GM19468 (cell line): Measurements from ENCODE around the gene OVOL2.

Experiments used
- ATAC-seq: cut with Tn5 transposase; IDR thresholded peaks from one replicate; pipeline ENCODE4 v1.9.1; 2021; ENCODE audit warnings: mild to moderate bottlenecking, moderate library complexity, moderate number of reproducible peaks; ENCODE audit not compliant: unreplicated experiment; ENCODE audit errors: extremely low read depth

The OVOL2 gene

GRCh38 chr20:17992224-17992637 is 65.5 kb downstream of the OVOL2 start:
- ATAC-seq: no peak

DNA sequence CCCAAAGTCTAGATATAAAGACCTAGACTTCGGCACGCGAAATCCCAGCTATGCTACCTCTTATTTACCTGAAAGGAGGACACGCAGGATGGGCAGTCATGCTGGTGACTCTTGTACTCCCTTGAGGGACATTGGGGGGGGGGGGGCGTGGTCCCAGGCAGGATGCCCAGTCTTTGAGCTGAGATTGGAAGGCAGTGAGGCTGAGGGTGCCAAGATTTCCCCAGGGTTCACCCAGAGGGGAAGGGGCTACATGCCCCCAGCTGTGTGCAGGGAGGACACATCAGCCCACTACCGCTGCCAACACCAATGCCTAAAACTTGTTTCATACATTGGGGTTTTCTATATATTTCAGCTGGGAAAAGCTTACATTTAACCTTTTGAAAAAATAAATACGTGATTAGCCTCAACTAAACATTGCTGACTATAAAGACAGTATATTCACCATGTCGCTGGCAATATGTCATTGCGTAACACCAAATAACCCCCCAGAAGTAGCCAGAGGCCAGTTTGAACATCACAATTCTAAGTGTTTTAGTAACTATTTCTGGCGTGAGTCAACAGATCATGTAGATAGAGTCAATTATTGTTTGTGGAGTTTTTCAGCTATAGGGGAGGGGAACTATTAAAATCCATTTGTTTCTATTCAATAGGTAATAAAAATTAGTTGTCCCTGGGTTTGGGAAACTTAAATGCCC is 67.3 kb downstream of the OVOL2 start:
- no peak for ATAC-seq

DNA sequence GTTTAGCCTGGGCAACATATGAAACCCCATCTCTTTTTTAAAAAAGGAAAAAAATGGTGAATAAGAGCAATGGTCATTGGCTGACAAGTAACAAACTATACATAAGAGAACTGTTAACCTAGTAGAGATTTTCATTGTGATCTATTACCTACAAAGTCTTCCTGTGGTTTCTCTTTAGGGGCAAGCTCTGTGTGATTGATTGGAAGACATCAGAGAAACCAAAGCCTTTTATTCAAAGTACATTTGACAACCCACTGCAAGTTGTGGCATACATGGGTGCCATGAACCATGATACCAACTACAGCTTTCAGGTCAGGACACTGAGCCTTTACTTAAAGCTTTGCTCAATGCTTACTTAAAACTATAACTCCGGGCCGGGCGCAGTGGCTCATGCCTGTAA is 69.7 kb downstream of the OVOL2 start:
- no peak for ATAC-seq

- ATAC-seq: no peak
Measured at GRCh38 chr20:17985388-17986018, 72.2 kb downstream of the OVOL2 start.

- no peak for ATAC-seq
Measured at GRCh38 chr20:17976305-17976704, 81.4 kb downstream of the OVOL2 start.
